GM12892 (cell line): ENCODE results near the gene ADGRE1. TPM values are rescaled to one million over a fixed set of nuclear protein-coding genes. Genes with fewer than 3 reads are reported as not detected.

Experiments used
- DNase-seq: peaks from one replicate; pipeline ENCODE4 v3.0.0; 2011; ENCODE audit not compliant: insufficient read length
- FAIRE-seq: peaks from 2 replicates; lab custom pipeline; 2011; peaks lifted over from hg19 to GRCh38; lab: Jason Lieb, UNC
- POLR2A ChIP-seq: IDR thresholded peaks from 2 replicates; pipeline ENCODE4 v1.6.1; 2011; ENCODE audit warnings: low read depth, low read length, control low read depth
- POLR2AphosphoS5 ChIP-seq: IDR thresholded peaks from 2 replicates; pipeline ENCODE4 v1.6.1; 2011; ENCODE audit warnings: low read depth, low read length, control low read depth
- TAF1 ChIP-seq: IDR thresholded peaks from 2 replicates; pipeline ENCODE4 v1.6.1; 2011; ENCODE audit warnings: low read depth, mild to moderate bottlenecking, control low read depth, low read length, borderline replicate concordance
- polyA plus RNA-seq: library from polyadenylated mRNA; unstranded; fragments of >200 nt; gene quantifications from one replicate; pipeline ENCODE4 v1.2.1, GENCODE V29; 2012; ENCODE audit warnings: missing spikeins, inconsistent platforms; ENCODE audit not compliant: missing spikeins

The ADGRE1 gene, protein sequence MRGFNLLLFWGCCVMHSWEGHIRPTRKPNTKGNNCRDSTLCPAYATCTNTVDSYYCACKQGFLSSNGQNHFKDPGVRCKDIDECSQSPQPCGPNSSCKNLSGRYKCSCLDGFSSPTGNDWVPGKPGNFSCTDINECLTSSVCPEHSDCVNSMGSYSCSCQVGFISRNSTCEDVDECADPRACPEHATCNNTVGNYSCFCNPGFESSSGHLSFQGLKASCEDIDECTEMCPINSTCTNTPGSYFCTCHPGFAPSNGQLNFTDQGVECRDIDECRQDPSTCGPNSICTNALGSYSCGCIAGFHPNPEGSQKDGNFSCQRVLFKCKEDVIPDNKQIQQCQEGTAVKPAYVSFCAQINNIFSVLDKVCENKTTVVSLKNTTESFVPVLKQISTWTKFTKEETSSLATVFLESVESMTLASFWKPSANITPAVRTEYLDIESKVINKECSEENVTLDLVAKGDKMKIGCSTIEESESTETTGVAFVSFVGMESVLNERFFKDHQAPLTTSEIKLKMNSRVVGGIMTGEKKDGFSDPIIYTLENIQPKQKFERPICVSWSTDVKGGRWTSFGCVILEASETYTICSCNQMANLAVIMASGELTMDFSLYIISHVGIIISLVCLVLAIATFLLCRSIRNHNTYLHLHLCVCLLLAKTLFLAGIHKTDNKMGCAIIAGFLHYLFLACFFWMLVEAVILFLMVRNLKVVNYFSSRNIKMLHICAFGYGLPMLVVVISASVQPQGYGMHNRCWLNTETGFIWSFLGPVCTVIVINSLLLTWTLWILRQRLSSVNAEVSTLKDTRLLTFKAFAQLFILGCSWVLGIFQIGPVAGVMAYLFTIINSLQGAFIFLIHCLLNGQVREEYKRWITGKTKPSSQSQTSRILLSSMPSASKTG
- polyA plus RNA-seq = 3.9 TPM

- FAIRE-seq (no peak), DNase-seq (no peak)
- TF ChIP-seq POLR2A (no peak), TAF1 (no peak), POLR2AphosphoS5 (no peak)
These were observed at the start of gene ADGRE1 for GRCh38 chr19:6887316-6887715. Gene ADGRE1, plus strand, starts transcription at chr19:6887579. Its CDS starts 30 bp downstream, at chr19:6887609.

- TF ChIP-seq POLR2A (no peak), TAF1 (no peak), POLR2AphosphoS5 (no peak)
- DNase-seq = no peak
- no peak for FAIRE-seq
These were observed 49.2 kb upstream of the ADGRE1 start for GRCh38 chr19:6838062-6838655.

DNA sequence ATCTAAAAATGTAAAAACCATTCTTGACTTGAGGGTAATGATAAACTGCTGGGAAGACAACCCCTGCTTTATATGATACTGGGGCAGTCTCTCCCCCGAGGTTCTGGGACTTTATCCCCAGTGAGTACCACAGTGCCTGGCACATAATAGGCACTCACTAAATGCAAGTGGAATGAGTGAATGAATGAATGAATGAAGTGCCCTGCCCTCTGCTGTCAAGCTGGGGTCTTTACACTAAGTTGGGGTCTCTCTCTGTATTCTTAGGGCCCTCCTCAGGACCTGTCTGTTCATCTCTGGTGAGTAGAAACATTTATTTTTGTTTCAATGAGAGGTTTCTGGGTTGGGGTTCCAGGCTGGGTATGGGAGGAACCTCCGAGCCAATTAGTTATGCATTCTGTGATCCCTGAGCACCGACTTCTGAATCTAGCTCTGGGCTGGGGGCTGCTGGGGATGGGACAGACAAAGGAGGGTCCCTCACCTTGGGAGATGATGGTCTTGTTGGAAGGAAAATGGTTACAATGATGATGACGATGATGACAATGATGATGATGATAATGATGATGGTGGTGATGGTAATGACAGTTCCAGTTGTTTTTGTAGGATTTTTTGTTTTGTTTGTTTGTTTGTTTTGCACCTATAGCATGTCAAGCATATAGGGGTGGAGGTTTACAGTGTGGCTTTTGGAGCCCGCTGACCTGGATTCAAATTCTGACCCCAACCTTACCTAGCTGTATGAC, 44.3 kb upstream of the ADGRE1 start:
- TF ChIP-seq POLR2AphosphoS5 (no peak), POLR2A (no peak)
- no peak for FAIRE-seq
- DNase-seq = no peak

DNA sequence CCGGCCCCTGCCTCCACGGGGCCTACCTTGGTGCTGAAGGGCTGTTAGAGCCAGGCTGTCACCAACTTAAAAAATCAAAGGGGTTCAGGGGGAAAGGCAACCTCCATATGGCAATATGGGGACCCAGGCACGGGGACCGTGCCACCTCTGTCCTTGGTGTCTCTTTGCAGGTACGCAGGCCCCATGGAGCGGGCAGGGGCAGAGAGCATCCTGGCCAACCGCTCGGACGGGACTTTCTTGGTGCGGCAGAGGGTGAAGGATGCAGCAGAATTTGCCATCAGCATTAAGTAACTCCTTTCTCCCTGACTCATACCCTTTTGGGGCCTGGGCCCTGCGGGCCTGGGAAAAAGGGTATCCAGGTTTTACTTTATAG, 39.6 kb upstream of the ADGRE1 start:
- TF ChIP-seq POLR2A (no peak), POLR2AphosphoS5 (no peak), TAF1 (no peak)
- FAIRE-seq (no peak), DNase-seq (no peak)

GRCh38 chr19:6848986-6849385, 38.4 kb upstream of the ADGRE1 start:
- DNase-seq (no peak), FAIRE-seq (no peak)
- TF ChIP-seq POLR2A (no peak), POLR2AphosphoS5 (no peak), TAF1 (no peak)

DNA sequence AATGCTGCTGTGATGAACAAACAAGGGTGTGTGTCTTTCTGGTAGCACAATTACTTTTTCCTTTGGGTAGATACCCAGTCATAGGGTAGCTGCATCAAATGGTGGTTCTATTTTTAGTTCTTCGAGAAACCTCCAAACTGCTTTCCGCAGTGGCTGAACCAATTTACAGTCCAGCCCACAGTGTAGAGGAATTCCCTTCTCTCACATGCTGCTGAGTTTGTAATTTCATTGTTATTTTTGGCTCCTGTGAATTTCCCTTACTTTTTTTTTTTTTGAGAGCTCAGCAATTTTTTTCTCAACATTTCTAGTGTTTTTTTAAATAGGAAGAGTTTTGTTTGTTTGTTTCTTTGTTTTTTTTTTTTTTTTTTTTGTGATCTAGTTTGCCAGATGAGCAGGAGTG, 37.5 kb upstream of the ADGRE1 start:
- TF ChIP-seq POLR2AphosphoS5 (no peak), POLR2A (no peak), TAF1 (no peak)
- FAIRE-seq = peak; percentile 88
- no peak for DNase-seq

DNA sequence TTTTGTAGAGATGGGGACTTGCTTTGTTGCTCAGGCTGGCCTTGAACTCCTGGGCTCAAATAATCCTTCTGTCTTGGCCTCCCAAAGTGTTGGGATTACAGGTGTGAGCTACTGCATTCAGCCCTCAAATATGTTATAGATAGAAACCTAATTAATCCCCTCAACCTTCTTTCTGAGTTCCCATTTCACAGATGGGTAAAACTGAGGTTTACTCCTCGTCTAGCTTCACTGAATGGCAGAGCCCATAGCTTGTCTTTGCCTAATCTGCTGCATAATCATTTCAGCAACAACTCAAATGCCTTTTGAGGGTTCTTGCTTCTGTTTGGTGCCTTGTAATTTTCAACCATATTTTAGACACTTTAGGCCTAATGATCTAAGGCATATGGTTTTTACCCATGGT, 36.0 kb upstream of the ADGRE1 start:
- DNase-seq = no peak
- TF ChIP-seq TAF1 = no peak
- TF ChIP-seq POLR2AphosphoS5 = no peak
- no peak for TF ChIP-seq POLR2A
- FAIRE-seq = no peak

DNA sequence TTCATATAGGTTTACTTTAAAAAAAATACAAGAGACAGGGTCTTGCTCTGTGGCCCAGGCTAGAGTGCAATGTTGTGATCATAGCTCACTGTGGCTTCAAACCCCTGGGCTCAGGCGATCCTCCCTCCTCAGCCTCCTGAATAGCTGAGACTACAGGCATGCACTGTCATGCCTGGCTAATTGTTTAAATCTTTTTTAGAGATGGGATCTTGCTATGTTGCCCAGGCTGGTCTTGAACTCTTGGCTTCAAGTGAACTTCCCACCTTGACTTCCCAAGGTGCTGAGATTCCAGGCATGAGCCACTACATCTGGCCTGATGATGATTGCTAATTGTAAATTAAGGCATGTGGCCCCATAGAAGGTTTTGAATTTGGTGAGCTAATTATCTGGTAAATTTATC, 35.4 kb upstream of the ADGRE1 start:
- TF ChIP-seq POLR2AphosphoS5 (no peak), TAF1 (no peak), POLR2A (no peak)
- DNase-seq = no peak
- no peak for FAIRE-seq

DNA sequence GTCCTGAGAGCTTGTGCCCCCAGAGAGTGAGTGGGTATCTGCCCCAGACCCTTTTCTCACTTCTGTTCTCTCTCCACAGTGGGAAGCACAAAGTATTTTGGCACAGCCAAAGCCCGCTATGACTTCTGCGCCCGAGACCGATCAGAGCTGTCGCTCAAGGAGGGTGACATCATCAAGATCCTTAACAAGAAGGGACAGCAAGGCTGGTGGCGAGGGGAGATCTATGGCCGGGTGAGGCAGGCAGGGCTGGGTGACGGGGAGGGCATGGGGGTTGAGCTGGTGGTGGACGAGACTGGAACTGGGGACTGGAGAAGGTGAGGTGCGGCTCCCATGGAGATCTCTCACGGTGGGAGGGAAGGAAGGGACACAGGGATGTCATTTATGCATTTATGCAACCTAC, 33.5 kb upstream of the ADGRE1 start:
- no peak for DNase-seq
- no peak for FAIRE-seq
- TF ChIP-seq TAF1 = no peak

DNA sequence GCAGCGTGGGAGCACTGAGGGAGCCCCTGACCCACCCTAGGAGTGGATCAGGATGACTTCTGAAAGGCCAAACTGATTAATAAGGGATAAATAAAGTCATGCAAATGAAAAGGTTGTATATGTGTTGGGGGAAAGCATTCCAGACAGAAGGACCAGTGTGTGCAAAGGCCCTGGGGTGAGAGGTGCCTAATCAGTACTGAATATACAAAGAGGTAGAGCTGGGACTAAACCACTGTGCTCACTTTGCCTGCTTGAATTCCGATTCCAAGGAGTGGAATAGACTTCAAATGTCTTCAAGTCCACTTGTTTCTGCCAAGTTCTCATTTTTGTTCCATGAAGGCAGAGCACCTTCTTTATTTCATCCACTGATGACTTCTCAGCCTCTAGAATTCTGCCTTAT, 32.6 kb upstream of the ADGRE1 start:
- FAIRE-seq (no peak), DNase-seq (no peak)
- TF ChIP-seq TAF1 (no peak), POLR2AphosphoS5 (no peak), POLR2A (no peak)

- FAIRE-seq = no peak
- no peak for DNase-seq
- TF ChIP-seq POLR2AphosphoS5 (no peak), TAF1 (no peak), POLR2A (no peak)
These were observed 30.5 kb upstream of the ADGRE1 start for GRCh38 chr19:6856749-6857372.
